SU-DHL-6 (cell line): ENCODE results near the gene FGB.

ENCODE experiments used
- H2AFZ ChIP-seq: fragments of 200-600 bp; sonication (generic); 2 replicates; pipeline ENCODE4 v1.6.1; 2014; ENCODE audit warnings: low read depth, mild to moderate bottlenecking, moderate library complexity, mixed read lengths, antibody characterized with exemption, low read length; ENCODE audit not compliant: severe bottlenecking
- H3F3A ChIP-seq: fragments of 200-600 bp; shearing (Covaris generic); 2 replicates; pipeline ENCODE4 v1.6.0; 2016; ENCODE audit warnings: antibody characterized with exemption, mild to moderate bottlenecking; ENCODE audit not compliant: insufficient read depth
- H3K27ac ChIP-seq: fragments of 200-600 bp; sonication (generic); 2 replicates; pipeline ENCODE4 v1.5.1; 2016; ENCODE audit warnings: low read depth, mild to moderate bottlenecking, low read length, moderate library complexity, mixed read lengths
- H3K27me3 ChIP-seq: fragments of 200-600 bp; sonication (generic), shearing (Covaris generic); 2 replicates; pipeline ENCODE4 v1.6.0; 2014; ENCODE audit warnings: mild to moderate bottlenecking, low read length
- H3K36me3 ChIP-seq: fragments of 200-600 bp; sonication (generic); 2 replicates; pipeline ENCODE4 v1.6.1; 2014; ENCODE audit warnings: mild to moderate bottlenecking, low read length, mixed read lengths
- H3K4me2 ChIP-seq: fragments of 300-600, 200-600 bp; shearing (Covaris generic), sonication (generic); 2 replicates; pipeline ENCODE4 v1.6.0; 2014; ENCODE audit warnings: low read length, low read depth, mild to moderate bottlenecking; ENCODE audit not compliant: poor library complexity, severe bottlenecking
- H3K4me3 ChIP-seq: fragments of 200-600 bp; sonication (generic); 2 replicates; pipeline ENCODE4 v1.5.1; 2014; ENCODE audit warnings: antibody characterized with exemption, low read length, mild to moderate bottlenecking, mixed read lengths; ENCODE audit not compliant: insufficient read depth, poor library complexity, severe bottlenecking
- H3K79me2 ChIP-seq: fragments of 200-600 bp; sonication (generic); 2 replicates; pipeline ENCODE4 v1.6.1; 2014; ENCODE audit warnings: mild to moderate bottlenecking, low read length, moderate library complexity; ENCODE audit not compliant: insufficient read depth
- H3K9ac ChIP-seq: fragments of 200-600 bp; sonication (generic); 2 replicates; pipeline ENCODE4 v1.7.0; 2014; ENCODE audit warnings: mild to moderate bottlenecking, low read length
- H3K9me2 ChIP-seq: fragments of 200-600 bp; sonication (generic); replicated peaks from 2 replicates; pipeline ENCODE4 v1.6.1; 2014; ENCODE audit warnings: low read length; ENCODE audit not compliant: insufficient read depth
- H3K9me3 ChIP-seq: fragments of 200-600 bp; sonication (generic); 2 replicates; pipeline ENCODE4 v1.6.1; 2014; ENCODE audit warnings: low read length, mixed read lengths; ENCODE audit not compliant: insufficient read depth
- H4K20me1 ChIP-seq: fragments of 200-600 bp; sonication (generic); 2 replicates; pipeline ENCODE4 v1.6.1; 2014; ENCODE audit warnings: low read depth, mild to moderate bottlenecking, antibody characterized with exemption, low read length, moderate library complexity, mixed read lengths
- EZH2phosphoT487 ChIP-seq: fragments of 200-600 bp; sonication (generic), shearing (Covaris generic); conservative IDR thresholded peaks from 2 replicates; pipeline ENCODE4 v1.6.1; 2018; ENCODE audit warnings: mild to moderate bottlenecking, antibody characterized with exemption, low read length, moderate library complexity, mixed read lengths
- TF ChIP-seq, protein P1 (sequence below): fragments of 200-600 bp; sonication (generic); IDR thresholded peaks from one replicate; pipeline ENCODE4 v1.5.1; 2017; ENCODE audit warnings: antibody characterized with exemption, mild to moderate bottlenecking, low read length, moderate library complexity; ENCODE audit not compliant: insufficient read depth, poor library complexity, severe bottlenecking

The FGB gene

DNA sequence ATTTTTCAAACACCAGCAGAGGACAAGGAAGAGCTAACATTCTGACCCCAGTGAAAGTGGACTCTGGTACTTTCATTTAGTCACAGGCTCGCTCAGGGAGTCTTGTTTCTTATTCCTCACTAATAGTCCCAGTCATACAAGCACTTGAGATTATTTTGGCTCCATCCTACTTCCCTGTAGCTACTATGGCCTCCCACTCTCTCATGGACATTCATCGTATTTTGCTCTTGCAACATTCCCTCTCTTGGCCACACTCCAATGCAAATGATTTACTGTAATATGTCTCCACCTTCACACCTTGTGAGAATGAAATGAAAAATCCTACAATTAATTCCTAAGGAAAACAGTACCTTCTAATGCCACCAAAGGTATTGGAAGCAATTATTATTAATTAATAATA is 33.9 kb upstream of the FGB start:
- Histone ChIP-seq H2AFZ (no peak overlapping the region), H3K27ac (no peak overlapping the region), H3K79me2 (no peaks in the 10 kb centered on the region), H3K4me2 (no peak overlapping the region), H3K9me2 (no peaks in the 10 kb centered on the region), H3K4me3 (no peak overlapping the region), H3K9me3 (no peaks in the 10 kb centered on the region), H3F3A (peaks cover 3% of the 10 kb centered on the region; the same call in 1 of the 2 replicates), H4K20me1 (no peaks in the 10 kb centered on the region), H3K27me3 (no peaks in the 10 kb centered on the region), H3K36me3 (no peaks in the 10 kb centered on the region), H3K9ac (no peak overlapping the region)
- TF ChIP-seq, protein P1, sequence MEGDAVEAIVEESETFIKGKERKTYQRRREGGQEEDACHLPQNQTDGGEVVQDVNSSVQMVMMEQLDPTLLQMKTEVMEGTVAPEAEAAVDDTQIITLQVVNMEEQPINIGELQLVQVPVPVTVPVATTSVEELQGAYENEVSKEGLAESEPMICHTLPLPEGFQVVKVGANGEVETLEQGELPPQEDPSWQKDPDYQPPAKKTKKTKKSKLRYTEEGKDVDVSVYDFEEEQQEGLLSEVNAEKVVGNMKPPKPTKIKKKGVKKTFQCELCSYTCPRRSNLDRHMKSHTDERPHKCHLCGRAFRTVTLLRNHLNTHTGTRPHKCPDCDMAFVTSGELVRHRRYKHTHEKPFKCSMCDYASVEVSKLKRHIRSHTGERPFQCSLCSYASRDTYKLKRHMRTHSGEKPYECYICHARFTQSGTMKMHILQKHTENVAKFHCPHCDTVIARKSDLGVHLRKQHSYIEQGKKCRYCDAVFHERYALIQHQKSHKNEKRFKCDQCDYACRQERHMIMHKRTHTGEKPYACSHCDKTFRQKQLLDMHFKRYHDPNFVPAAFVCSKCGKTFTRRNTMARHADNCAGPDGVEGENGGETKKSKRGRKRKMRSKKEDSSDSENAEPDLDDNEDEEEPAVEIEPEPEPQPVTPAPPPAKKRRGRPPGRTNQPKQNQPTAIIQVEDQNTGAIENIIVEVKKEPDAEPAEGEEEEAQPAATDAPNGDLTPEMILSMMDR, result no peak
- no peak for TF ChIP-seq EZH2phosphoT487

DNA sequence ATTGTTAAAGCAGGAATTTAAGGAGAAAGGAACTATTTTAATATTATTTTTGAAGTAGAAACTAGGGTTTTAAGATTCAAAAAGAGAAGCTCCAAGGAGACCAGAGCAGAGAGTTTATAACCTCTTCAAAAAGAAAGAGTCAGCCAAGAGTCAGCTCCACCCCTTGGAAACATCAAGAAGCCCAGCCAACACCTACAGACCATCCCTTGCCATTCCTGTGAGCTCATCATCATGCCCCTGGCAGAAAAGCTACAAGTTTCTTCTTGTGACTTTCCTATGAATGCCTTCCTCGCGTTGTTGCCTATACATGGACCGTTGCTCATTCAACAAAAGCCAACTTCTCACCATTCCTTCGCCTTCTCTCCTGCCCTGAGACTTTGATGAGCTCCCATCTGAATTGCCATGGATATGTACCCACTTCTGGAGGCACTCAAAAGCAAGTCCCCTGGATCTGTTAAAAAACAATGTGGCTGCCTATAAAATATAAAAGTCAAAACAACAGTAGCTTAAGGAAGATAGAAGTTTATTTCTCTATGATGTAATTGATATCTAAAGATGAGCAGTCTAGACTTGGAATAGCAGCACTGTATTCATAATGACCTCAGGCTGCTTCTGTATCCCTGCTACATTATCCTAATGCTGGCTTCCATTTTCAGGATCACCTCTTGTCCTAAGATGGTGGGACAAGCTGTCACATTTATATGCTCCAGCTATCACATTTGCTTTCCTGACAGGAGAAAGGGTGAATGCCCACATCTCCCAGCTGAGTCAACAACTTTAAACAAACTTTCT is 32.9 kb upstream of the FGB start:
- Histone ChIP-seq H3K9ac (no peak overlapping the region), H2AFZ (no peak overlapping the region), H3K27me3 (no peaks in the 10 kb centered on the region), H3K27ac (no peak overlapping the region), H3K9me2 (no peaks in the 10 kb centered on the region), H3K4me2 (no peak overlapping the region), H3K36me3 (no peaks in the 10 kb centered on the region), H3K79me2 (no peaks in the 10 kb centered on the region), H4K20me1 (no peaks in the 10 kb centered on the region), H3K9me3 (no peaks in the 10 kb centered on the region), H3F3A (peaks cover 6% of the 10 kb centered on the region; the same call in 1 of the 2 replicates), H3K4me3 (no peak overlapping the region)
- TF ChIP-seq, protein P1, result no peak
- no peak for TF ChIP-seq EZH2phosphoT487

DNA sequence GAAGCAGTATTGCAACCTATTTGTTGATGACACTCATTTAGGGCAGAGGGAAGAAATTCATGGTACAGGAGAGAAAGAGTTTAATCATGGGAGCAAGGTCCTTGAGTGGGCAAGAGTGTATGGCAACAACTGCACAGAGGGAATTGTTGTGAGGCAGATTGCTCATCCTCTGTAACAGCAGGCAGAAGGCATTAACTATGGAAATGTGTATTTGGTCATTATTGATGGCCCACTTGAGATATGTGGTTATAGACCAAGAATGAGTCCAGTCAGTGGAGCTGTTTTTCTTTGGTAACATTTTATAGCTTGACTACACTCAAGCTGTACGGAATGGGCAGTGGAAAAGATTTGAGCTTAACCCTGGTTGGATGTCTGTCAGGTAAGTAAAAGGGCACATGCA is 28.5 kb upstream of the FGB start:
- Histone ChIP-seq H3K4me2 (no peak overlapping the region), H3K27me3 (no peaks in the 10 kb centered on the region), H3K4me3 (no peak overlapping the region), H3F3A (peaks cover 6% of the 10 kb centered on the region; the same call in 1 of the 2 replicates), H3K27ac (no peak overlapping the region), H2AFZ (no peak overlapping the region), H3K36me3 (peaks cover 30% of the 10 kb centered on the region; the same call in 1 of the 2 replicates), H3K9ac (no peak overlapping the region), H4K20me1 (no peaks in the 10 kb centered on the region), H3K9me3 (no peaks in the 10 kb centered on the region), H3K9me2 (no peaks in the 10 kb centered on the region), H3K79me2 (no peaks in the 10 kb centered on the region)
- TF ChIP-seq, protein P1, result no peak
- TF ChIP-seq EZH2phosphoT487, result no peak
